OCI-LY7 (cell line): ENCODE results near the gene OPCML. TPM values are rescaled to one million over a fixed set of nuclear protein-coding genes. Genes with fewer than 3 reads are reported as not detected.

Experiments used
- BruUV-seq: library from RNA; stranded (reverse); fragments of 400-500 nt; replicated peaks from 2 replicates; lab custom pipeline; 2021; lab: Mats Ljungman, UMichigan
- CTCF ChIA-PET: fragments of 300-600 bp; sonication (Branson Sonifier 250); formaldehyde crosslinking; loops from one replicate; lab custom pipeline; 2022; ENCODE audit warnings: antibody characterized with exemption; ENCODE audit not compliant: unreplicated experiment; lab: Charles Lee
- POLR2A ChIA-PET: fragments of 300-600 bp; sonication (Branson Sonifier 250); formaldehyde crosslinking; loops from one replicate; lab custom pipeline; 2022; ENCODE audit warnings: antibody characterized with exemption; lab: Charles Lee
- DNase-seq: peaks from one replicate; pipeline ENCODE4 v3.0.0-alpha.2; 2015; ENCODE audit warnings: low spot score
- H2AFZ ChIP-seq: fragments of 200-600 bp; sonication (generic), shearing (Covaris generic); 2 replicates; pipeline ENCODE4 v1.6.1; 2014; ENCODE audit warnings: mild to moderate bottlenecking, antibody characterized with exemption, low read length, moderate library complexity
- H3K27ac ChIP-seq: fragments of 200-600 bp; sonication (generic); 2 replicates; pipeline ENCODE4 v1.5.1; 2014; ENCODE audit warnings: mixed run types, low read depth, mild to moderate bottlenecking, moderate library complexity, low read length, inconsistent platforms; ENCODE audit not compliant: poor library complexity, severe bottlenecking
- H3K36me3 ChIP-seq: fragments of 200-600 bp; sonication (generic); 2 replicates; pipeline ENCODE4 v1.6.1; 2014; ENCODE audit warnings: mild to moderate bottlenecking, antibody characterized with exemption, low read length, moderate library complexity, mixed read lengths; ENCODE audit not compliant: insufficient read depth
- H3K4me1 ChIP-seq: fragments of 200-600 bp; sonication (generic); 2 replicates; pipeline ENCODE4 v1.5.1; 2014; ENCODE audit warnings: mild to moderate bottlenecking, low read length; ENCODE audit not compliant: insufficient read depth, poor library complexity, severe bottlenecking
- H3K4me2 ChIP-seq: fragments of 200-600 bp; sonication (generic); 2 replicates; pipeline ENCODE4 v1.6.1; 2014; ENCODE audit warnings: mild to moderate bottlenecking, low read length
- H3K4me3 ChIP-seq: fragments of 200-600 bp; sonication (generic); 2 replicates; pipeline ENCODE4 v1.5.1; 2014; ENCODE audit warnings: mild to moderate bottlenecking, low read depth, low read length; ENCODE audit not compliant: poor library complexity, severe bottlenecking
- H3K79me2 ChIP-seq: fragments of 200-600 bp; sonication (generic); 2 replicates; pipeline ENCODE4 v1.6.1; 2016; ENCODE audit warnings: low read depth, mild to moderate bottlenecking, low read length, moderate library complexity, mixed read lengths; ENCODE audit not compliant: insufficient read depth
- H3K9me2 ChIP-seq: fragments of 200-600 bp; sonication (generic); 2 replicates; pipeline ENCODE4 v1.6.1; 2016; ENCODE audit warnings: mild to moderate bottlenecking, low read length, mixed read lengths; ENCODE audit not compliant: insufficient read depth
- H3K9me3 ChIP-seq: fragments of 200-600 bp; sonication (generic); 2 replicates; pipeline ENCODE4 v1.6.1; 2014; ENCODE audit warnings: mild to moderate bottlenecking, mixed run types, low read length, mixed read lengths
- H4K20me1 ChIP-seq: fragments of 200-600 bp; sonication (generic); 2 replicates; pipeline ENCODE4 v1.6.1; 2014; ENCODE audit warnings: mild to moderate bottlenecking, antibody characterized with exemption, low read length, moderate library complexity, mixed read lengths; ENCODE audit not compliant: insufficient read depth
- CTCF ChIP-seq: fragments of 200-600 bp; sonication (generic); conservative IDR thresholded peaks from 2 replicates; pipeline ENCODE4 v1.5.1; 2014; ENCODE audit warnings: mild to moderate bottlenecking, antibody characterized with exemption, low read length, moderate library complexity, mixed read lengths
- EZH2phosphoT487 ChIP-seq: fragments of 200-600 bp; sonication (generic); IDR thresholded peaks from 2 replicates; pipeline ENCODE4 v1.6.1; 2018; ENCODE audit warnings: low read depth, borderline replicate concordance, mild to moderate bottlenecking, mixed run types, antibody characterized with exemption, low read length, moderate library complexity, mixed read lengths
- intact Hi-C: fragments of 100-400 bp; cut with micrococcal nuclease; formaldehyde crosslinking; loops from one replicate; pipeline ENCODE4 v1.10.0; 2022; ENCODE audit not compliant: unreplicated experiment
- total RNA-seq, 2 experiments: library from RNA; depleted of rRNA in 1 of 2; stranded (reverse); fragments of >200 nt in 1 of 2; shearing (Covaris generic) in 1 of 2; gene quantifications; 2 replicates each; pipeline ENCODE4 v1.2.3, GENCODE V29; 2014 to 2022

OPCML gene
- total RNA-seq, 2 experiments from 2014 or later: not detected

- Histone ChIP-seq H3K9me2 (no peaks in the 10 kb centered on the region), H3K4me3 (no peak overlapping the region), H3K79me2 (no peaks in the 10 kb centered on the region), H3K4me2 (no peak overlapping the region), H2AFZ (no peak overlapping the region), H4K20me1 (no peaks in the 10 kb centered on the region), H3K36me3 (no peaks in the 10 kb centered on the region), H3K27ac (no peak overlapping the region), H3K4me1 (no peaks in the 10 kb centered on the region), H3K9me3 (no peaks in the 10 kb centered on the region)
- no TSS peak for BruUV-seq
- POLR2A ChIA-PET: no interaction called here
- no peak for DNase-seq
- CTCF ChIA-PET: no interaction called here
- no peak for TF ChIP-seq CTCF
- no peak for TF ChIP-seq EZH2phosphoT487
- intact Hi-C loops: no loop called here
These were observed 850.3 kb downstream of the OPCML start for GRCh38 chr11:132681971-132682370.

GRCh38 chr11:132680584-132680983 is 851.7 kb downstream of the OPCML start:
- intact Hi-C loops: no loop called here
- Histone ChIP-seq H3K4me1 (no peaks in the 10 kb centered on the region), H3K27ac (no peak overlapping the region), H3K4me2 (no peak overlapping the region), H4K20me1 (no peaks in the 10 kb centered on the region), H3K4me3 (no peak overlapping the region), H3K9me3 (no peaks in the 10 kb centered on the region), H3K36me3 (no peaks in the 10 kb centered on the region), H2AFZ (no peak overlapping the region), H3K79me2 (no peaks in the 10 kb centered on the region), H3K9me2 (no peaks in the 10 kb centered on the region)
- ChIA-PET POLR2A (no interaction called here), CTCF (no interaction called here)
- no peak for TF ChIP-seq EZH2phosphoT487
- no peak for TF ChIP-seq CTCF
- no TSS peak for BruUV-seq
- no peak for DNase-seq

- Histone ChIP-seq H3K4me1 (no peaks in the 10 kb centered on the region), H3K79me2 (no peaks in the 10 kb centered on the region), H3K36me3 (no peaks in the 10 kb centered on the region), H3K4me3 (no peak overlapping the region), H2AFZ (no peak overlapping the region), H3K4me2 (no peak overlapping the region), H3K27ac (no peak overlapping the region), H4K20me1 (no peaks in the 10 kb centered on the region), H3K9me3 (no peaks in the 10 kb centered on the region), H3K9me2 (no peaks in the 10 kb centered on the region)
- BruUV-seq: no TSS peak
- no peak for DNase-seq
- ChIA-PET CTCF (no interaction called here), POLR2A (interaction anchor here (0.6 kb wide), 1 partner anchor 87 kb away, joined by 3 read pairs; no protein-coding TSS in a partner anchor)
- TF ChIP-seq EZH2phosphoT487 (no peak), CTCF (no peak)
- intact Hi-C loops: no loop called here
These were observed 858.1 kb downstream of the OPCML start for GRCh38 chr11:132674151-132674550.
